NCI-H226 (cell line): ENCODE measurements around the gene ATMIN.

Experiments used
- DNase-seq: peaks from one replicate; pipeline ENCODE4 v3.0.0-alpha.2; 2015

The ATMIN gene

GRCh38 chr16:81071805-81072204 lies 36.2 kb downstream of the ATMIN start:
- DNase-seq: peak; percentile 14

DNA sequence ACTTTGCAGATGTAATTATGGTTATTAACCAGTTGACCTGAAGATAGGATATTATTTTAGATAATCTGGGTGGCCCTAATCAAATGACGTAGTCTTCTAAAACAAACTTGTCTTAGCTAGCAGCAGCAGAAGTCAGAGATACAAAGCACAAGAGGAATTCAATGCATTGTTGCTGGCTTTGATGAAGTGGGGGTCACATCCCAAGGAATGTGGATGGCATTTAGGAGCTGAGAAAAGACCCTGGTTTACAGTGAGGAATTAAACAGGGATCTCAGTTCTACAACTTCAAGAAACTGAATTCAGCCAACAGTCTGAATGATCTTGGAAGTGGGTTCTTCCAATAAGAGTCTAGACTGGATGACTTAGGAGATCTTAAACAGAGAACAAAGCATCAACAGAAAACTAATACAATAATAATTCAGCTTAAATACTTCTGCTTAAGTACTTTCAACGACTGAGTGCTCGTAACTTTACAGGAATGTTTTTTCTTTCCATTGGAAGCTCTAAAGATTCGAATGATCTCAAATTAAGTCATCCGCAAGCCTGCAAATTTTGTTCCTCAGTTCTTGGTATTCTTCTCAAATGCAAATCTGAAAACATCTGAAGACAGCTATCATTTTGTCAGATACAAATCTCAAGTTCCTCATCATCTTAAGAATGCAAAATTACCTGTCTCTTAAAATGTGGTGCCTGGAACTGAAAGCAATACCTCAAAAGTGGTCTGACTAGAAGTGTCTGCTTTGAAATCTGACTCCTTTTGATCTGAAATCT lies 38.1 kb downstream of the ATMIN start:
- no peak for DNase-seq

- DNase-seq: no peak
Measured at GRCh38 chr16:81076566-81077075, 41.0 kb downstream of the ATMIN start.

- DNase-seq: peak; percentile 96
Measured at GRCh38 chr16:81077076-81077940, 41.7 kb downstream of the ATMIN start, which contains the start of gene C16orf46. TSS of gene C16orf46 (minus strand) at chr16:81077238. CDS start at chr16:81063955, 13,283 bp downstream.

GRCh38 chr16:81080233-81080632 lies 44.6 kb downstream of the ATMIN start:
- no peak for DNase-seq

DNA sequence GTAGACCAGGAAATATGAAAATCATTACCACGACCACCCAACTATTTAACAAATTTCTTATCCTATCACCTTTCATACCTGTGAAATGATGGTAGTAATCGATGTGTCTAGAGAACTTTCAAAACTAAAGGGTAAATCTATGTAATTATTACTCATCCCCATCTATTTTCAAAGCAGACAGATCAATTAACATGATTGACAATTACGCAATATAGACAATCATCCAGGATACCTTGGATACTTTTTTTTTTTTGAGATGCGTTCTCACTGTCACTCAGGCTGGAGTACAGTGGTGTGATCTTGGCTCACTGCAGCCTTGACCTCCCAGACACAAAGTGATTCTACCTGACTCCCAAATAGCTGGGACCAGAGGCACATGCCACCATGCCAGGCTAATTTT lies 45.4 kb downstream of the ATMIN start:
- DNase-seq: no peak

DNA sequence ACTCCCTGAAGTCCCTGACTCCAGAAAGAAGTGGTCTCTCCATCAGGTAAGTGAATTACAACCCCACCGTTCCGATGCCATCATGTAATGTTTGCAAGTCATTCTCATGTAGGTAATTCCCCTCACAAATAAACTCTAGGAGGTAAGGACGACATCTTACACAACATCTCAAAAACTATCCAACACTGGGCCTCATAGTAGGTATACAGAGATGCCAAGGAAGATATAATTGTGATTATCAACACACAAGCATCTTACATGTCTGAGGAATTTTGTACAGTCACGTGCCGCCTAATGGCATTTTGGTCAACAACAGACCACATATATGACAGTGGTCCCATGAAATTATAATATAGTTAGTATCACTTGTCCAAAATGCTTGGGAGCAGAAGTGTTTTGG lies 53.2 kb downstream of the ATMIN start:
- no peak for DNase-seq

DNA sequence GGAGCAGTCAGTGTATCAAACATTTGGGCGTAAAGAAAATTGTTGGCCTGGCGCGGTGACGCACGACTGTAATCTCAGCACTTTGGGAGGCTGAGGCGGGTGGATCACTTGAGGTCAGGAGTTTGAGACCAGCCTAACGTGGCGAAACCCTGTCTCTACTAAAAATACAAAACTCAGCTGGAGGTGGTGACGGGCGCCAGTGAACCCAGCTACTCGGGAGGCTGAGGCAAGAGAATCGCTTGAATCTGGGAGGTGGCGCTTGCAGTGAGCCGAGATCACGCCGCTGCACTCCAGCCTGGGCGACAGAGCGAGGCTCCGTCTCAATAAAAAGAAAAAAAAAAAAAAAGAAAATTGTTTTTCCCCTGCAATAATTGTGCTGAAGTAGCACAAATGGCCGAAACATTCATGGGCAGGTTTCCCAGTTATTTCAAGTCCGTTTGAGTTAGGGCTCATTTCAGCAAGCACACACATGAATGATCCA lies 59.2 kb downstream of the ATMIN start:
- no peak for DNase-seq

DNA sequence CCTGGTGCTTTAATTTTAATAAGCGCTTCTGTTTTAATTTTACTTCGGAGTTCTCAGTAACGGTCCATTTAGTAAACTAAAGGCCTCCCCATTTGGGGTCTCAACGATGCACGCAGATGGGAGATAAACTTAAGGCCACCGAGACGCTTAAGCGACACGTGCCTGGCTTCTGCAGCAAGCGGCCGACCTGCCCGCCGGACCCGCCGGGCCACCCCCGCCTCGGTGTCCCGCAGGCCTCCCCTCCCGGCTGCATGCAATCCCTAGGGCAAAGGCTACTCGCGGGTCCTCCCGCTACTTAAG lies 60.0 kb downstream of the ATMIN start:
- DNase-seq: no peak

- peak; percentile 97 for DNase-seq
Measured at GRCh38 chr16:81095953-81096714, 60.5 kb downstream of the ATMIN start, which contains the start of gene GCSH. TSS of gene GCSH (minus strand) at chr16:81096395. CDS start at chr16:81096278, 117 bp downstream.

- peak; percentile 6 for DNase-seq
Measured at GRCh38 chr16:81096715-81097208, 61.1 kb downstream of the ATMIN start.
